Pancreas (tissue), 10 donors: ENCODE results near the gene FAM117A. TPM values are rescaled to one million over a fixed set of nuclear protein-coding genes. Genes with fewer than 3 reads are reported as not detected.

Source experiments
- ATAC-seq, 4 donors: fragments of 200-7000 bp; cut with Tn5 transposase; one replicate each; pipeline versions ENCODE4 v1.8.0 to v1.9.1; 2020; ENCODE audit warnings: mild to moderate bottlenecking in 4 of 4, moderate library complexity in 4 of 4
- DNase-seq, 6 donors: peaks; one replicate each; pipeline ENCODE4 v3.0.0-alpha.2; 2020
- FAIRE-seq: peaks from 2 replicates; lab custom pipeline; 2012; peaks lifted over from hg19 to GRCh38; lab: Jason Lieb, UNC
- H3K27ac ChIP-seq, 4 donors: fragments of 200-600 bp; sonication (generic); 1 replicate in 3 of 4; 2 replicates in 1 of 4; pipeline versions ENCODE4 v1.5.0 to v1.8.0; 2020
- H3K27me3 ChIP-seq, 4 donors: fragments of 200-600 bp; one replicate each; pipeline ENCODE4 v1.8.0; 2021
- H3K36me3 ChIP-seq, 3 donors: fragments of 200-600 bp; sonication (generic) in 1 of 3; one replicate each; pipeline versions ENCODE4 v1.5.0 to v1.8.0; 2020 to 2021
- H3K4me1 ChIP-seq, 3 donors: fragments of 200-600 bp; one replicate each; pipeline ENCODE4 v1.8.0; 2021
- H3K4me3 ChIP-seq, 4 donors: fragments of 200-600 bp; sonication (generic) in 2 of 4; one replicate each; pipeline versions ENCODE4 v1.5.0 to v1.8.0; 2020 to 2021
- H3K9me3 ChIP-seq, 4 donors: fragments of 200-600 bp; one replicate each; pipeline ENCODE4 v1.8.0; 2021
- CTCF ChIP-seq, 4 donors: fragments of 200-600 bp; sonication (generic) in 3 of 4; IDR thresholded peaks; one replicate each; pipeline versions ENCODE4 v1.5.0 to v1.8.0; 2021; ENCODE audit warnings: antibody characterized with exemption in 4 of 4
- WGBS, 2 donors: extraction: QIAGEN DNeasy Blood & Tissue Kit; methylation state at CpG; one replicate each; pipeline ENCODE4 v1.1.7; 2013; 5-methylcytosine and 5-hydroxymethylcytosine counted together
- intact Hi-C, 3 donors: fragments of 100-400 bp; cut with DNase I; formaldehyde crosslinking; loops; one replicate each; pipeline versions ENCODE4 v1.11.1 to v1.14.2; 2022
- polyA plus RNA-seq, 2 donors: library from polyadenylated mRNA; stranded (reverse); fragments of 200-250 nt; gene quantifications; one replicate each; pipeline ENCODE4 v1.2.3, GENCODE V29; 2013
- total RNA-seq, 6 donors: library from RNA; stranded (reverse); fragmentation: NEBNext Ultra II Directional in 4 of 6; extraction: Animal tissue kit (Norgen Biotek cat#: 25700) in 4 of 6; gene quantifications; one replicate each; pipeline versions ENCODE4 v1.2.1 to v1.2.4, GENCODE V29; 2021 to 2023
- donor health status: healthy with polysubstance abuse.
- donor health status: DM: no; HTN: no; CAD: no; lungs with moderate emphysema.
- donor health status: DM: no; HTN: no; CAD: no.
- donor health status: control.
- donor health status: control.
- donor health status: Bipolar disorder and iron deficiency.
- donor health status: DM: yes; HTN: yes; CAD: no.
- donor health status: DM: no; HTN: no; CAD: no.
- donor health status: DM: no; HTN: no; CAD: no.
- donor health status: DM: yes; HTN: yes; CAD: no.

The FAM117A gene
- total and polyA plus RNA-seq, 8 donors: 5.3 to 14.8 (median 8.5) TPM

- peaks cover 0 to 13% (median 4%) of the 10 kb centered on the region in 3 donors for H3K36me3 ChIP-seq
- no peaks in the 10 kb centered on the region for H3K27me3 ChIP-seq
- peaks cover 10 to 18% (median 18%) of the 10 kb centered on the region in 3 donors for H3K4me1 ChIP-seq
- FAIRE-seq (no peak), DNase-seq (peak in 4 of 6 donors; percentile 27 to 71 (median 42)), ATAC-seq (peak in 3 of 4 donors; percentile 18 to 48 (median 29))
- H3K9me3 ChIP-seq: no peaks in the 10 kb centered on the region
- 43 to 65% methylated on average over 10 of the region's 10 CpGs for WGBS, 2 donors
- intact Hi-C loops: loop anchor here in 1 of 3 donors (10.0 kb wide), 1 partner anchor 47 kb away; the partner anchor contains the start of gene FAM117A
- H3K27ac ChIP-seq: peak overlapping the region in 1 of 4 donors; percentile 15
- no peak for TF ChIP-seq CTCF (IDR thresholded peaks at IDR 0.05)
- H3K4me3 ChIP-seq: no peak overlapping the region
These were observed 46.5 kb downstream of the FAM117A start for GRCh38 chr17:49717371-49717861.

- no peak for FAIRE-seq
- peak; percentile 11 to 53 (median 21) for ATAC-seq
- peaks cover 0 to 9% (median 0%) of the 10 kb centered on the region in 3 donors for H3K36me3 ChIP-seq
These were observed 47.1 kb downstream of the FAM117A start for GRCh38 chr17:49716668-49717364.

GRCh38 chr17:49715717-49716279, 48.1 kb downstream of the FAM117A start:
- Histone ChIP-seq H3K4me3 (no peak overlapping the region), H3K9me3 (no peaks in the 10 kb centered on the region), H3K36me3 (peaks cover 0 to 9% (median 0%) of the 10 kb centered on the region in 3 donors), H3K27ac (peak overlapping the region in 3 of 4 donors; percentile 23 to 57 (median 41)), H3K27me3 (no peaks in the 10 kb centered on the region), H3K4me1 (peaks cover 10 to 18% (median 18%) of the 10 kb centered on the region in 3 donors)
- no peak for DNase-seq
- FAIRE-seq: no peak
- 22 to 27% methylated on average over 9 of the region's 9 CpGs for WGBS, 2 donors
- TF ChIP-seq CTCF (IDR thresholded peaks at IDR 0.05): no peak
- ATAC-seq: peak; percentile 73 to 83 (median 78)
- intact Hi-C loops: loop anchor here in 1 of 3 donors (10.0 kb wide), 1 partner anchor 49 kb away; the partner anchor contains the start of gene FAM117A

More at GRCh38 chr17:49716668-49717364, 47.1 kb downstream of the FAM117A start:
- Histone ChIP-seq H3K27ac (peak overlapping the region in 1 of 4 donors; percentile 57), H3K4me1 (peaks cover 10 to 18% (median 18%) of the 10 kb centered on the region in 3 donors), H3K27me3 (no peaks in the 10 kb centered on the region), H3K4me3 (no peak overlapping the region), H3K9me3 (no peaks in the 10 kb centered on the region)
- no peak for TF ChIP-seq CTCF (IDR thresholded peaks at IDR 0.05)
- WGBS, 2 donors: 45 to 57% methylated on average over 1 of the region's 1 CpG
- intact Hi-C loops: loop anchor here in 1 of 3 donors (10.0 kb wide), 1 partner anchor 48 kb away; the partner anchor contains the start of gene FAM117A
- no peak for DNase-seq

- no peak for FAIRE-seq
- DNase-seq: no peak
- H3K27me3 ChIP-seq: no peaks in the 10 kb centered on the region
- peak overlapping the region in 3 of 4 donors; percentile 23 to 57 (median 41) for H3K27ac ChIP-seq
- WGBS, 2 donors: 38 to 41% methylated on average over 4 of the region's 4 CpGs
- no peak for TF ChIP-seq CTCF (IDR thresholded peaks at IDR 0.05)
- peaks cover 10 to 18% (median 18%) of the 10 kb centered on the region in 3 donors for H3K4me1 ChIP-seq
- peak in 1 of 4 donors; percentile 10 for ATAC-seq
- H3K9me3 ChIP-seq: no peaks in the 10 kb centered on the region
- intact Hi-C loops: loop anchor here in 1 of 3 donors (10.0 kb wide), 1 partner anchor 50 kb away; the partner anchor contains the start of gene FAM117A
- no peak overlapping the region for H3K4me3 ChIP-seq
- peaks cover 0 to 9% (median 0%) of the 10 kb centered on the region in 3 donors for H3K36me3 ChIP-seq
These were observed 48.7 kb downstream of the FAM117A start for GRCh38 chr17:49715216-49715615.
